Endothelial cell (in vitro differentiated cells): ENCODE results near the gene LAYN. TPM values are rescaled to one million over a fixed set of nuclear protein-coding genes. Genes with fewer than 3 reads are reported as not detected.

Source experiments
- DNase-seq: peaks from one replicate; pipeline ENCODE4 v3.0.0; 2021; ENCODE audit warnings: low spot score
- H3K27ac Mint-ChIP-seq: one replicate; pipeline ENCODE4 v1.8.0; 2021; ENCODE audit warnings: mixed read lengths, inconsistent platforms; ENCODE audit not compliant: unreplicated experiment
- H3K27me3 Mint-ChIP-seq: one replicate; pipeline ENCODE4 v1.8.0; 2021; ENCODE audit warnings: mild to moderate bottlenecking, moderate library complexity, mixed read lengths, inconsistent platforms; ENCODE audit not compliant: unreplicated experiment
- H3K36me3 Mint-ChIP-seq: one replicate; pipeline ENCODE4 v1.8.0; 2021; ENCODE audit warnings: mild to moderate bottlenecking, low read depth, mixed read lengths, inconsistent platforms; ENCODE audit not compliant: unreplicated experiment
- H3K4me1 Mint-ChIP-seq: one replicate; pipeline ENCODE4 v1.8.0; 2021; ENCODE audit warnings: mild to moderate bottlenecking, mixed read lengths, inconsistent platforms; ENCODE audit not compliant: unreplicated experiment
- H3K4me3 Mint-ChIP-seq: one replicate; pipeline ENCODE4 v1.8.0; 2021; ENCODE audit warnings: mild to moderate bottlenecking, mixed read lengths, inconsistent platforms; ENCODE audit not compliant: unreplicated experiment
- H3K9me3 Mint-ChIP-seq: one replicate; pipeline ENCODE4 v1.8.0; 2021; ENCODE audit warnings: mixed read lengths, inconsistent platforms; ENCODE audit not compliant: unreplicated experiment
- CTCF ChIP-seq: fragments of 200-600 bp; sonication (generic); IDR thresholded peaks from one replicate; pipeline ENCODE4 v1.5.0; 2021; ENCODE audit warnings: antibody characterized with exemption; ENCODE audit not compliant: unreplicated experiment
- total RNA-seq: library from RNA; stranded (reverse); fragmentation: NEBNext Ultra II Directional; extraction: Animal tissue kit (Norgen Biotek cat#: 25700); gene quantifications from one replicate; pipeline ENCODE4 v1.2.1, GENCODE V29; 2021; ENCODE audit not compliant: unreplicated experiment

LAYN gene
- total RNA-seq, 1 donor from 2014 or later: 26.2 TPM

DNA sequence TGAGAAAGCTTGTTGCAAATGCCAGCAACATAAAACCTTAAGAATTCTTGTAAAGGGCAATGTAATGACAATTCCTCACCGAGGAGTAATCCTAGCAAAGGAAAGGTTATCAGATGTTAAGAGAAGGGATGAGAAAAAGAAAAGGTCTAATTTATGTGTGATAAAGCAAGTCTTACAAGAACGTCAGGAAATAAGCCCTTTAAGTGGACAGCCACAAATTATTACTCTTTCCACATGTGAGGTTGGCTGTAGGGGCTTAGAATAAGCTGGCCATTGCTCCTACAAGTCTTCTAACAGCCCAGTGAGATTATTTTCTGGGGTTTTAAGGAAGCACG lies 9.3 kb downstream of the LAYN start:
- Mint-ChIP-seq H3K9me3 (no peaks in the 10 kb centered on the region), H3K27ac (no peak overlapping the region), H3K27me3 (peaks cover 1% of the 10 kb centered on the region), H3K4me3 (no peak overlapping the region), H3K4me1 (peaks cover 2% of the 10 kb centered on the region), H3K36me3 (peaks cover 56% of the 10 kb centered on the region)
- TF ChIP-seq CTCF: no peak
- DNase-seq: no peak

DNA sequence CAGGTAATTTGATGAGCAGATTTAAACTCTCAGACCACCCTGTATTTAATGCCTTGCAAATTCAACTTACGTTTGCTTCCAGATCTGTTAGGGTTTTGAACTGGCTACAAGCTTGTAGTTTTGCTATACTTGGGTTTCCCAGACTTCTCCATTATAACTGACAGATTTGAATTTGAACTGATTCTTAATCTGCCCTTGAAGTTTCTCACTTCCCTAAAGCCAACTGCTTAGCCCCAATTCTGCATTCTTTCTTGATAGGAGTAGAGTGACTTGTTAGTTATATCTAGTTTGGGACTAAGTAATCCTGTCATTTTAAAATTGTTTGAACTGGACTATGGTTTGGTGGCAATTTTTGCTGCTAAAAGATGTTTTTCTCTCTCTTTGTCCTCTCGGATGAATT lies 9.7 kb downstream of the LAYN start:
- Mint-ChIP-seq H3K9me3 (no peaks in the 10 kb centered on the region), H3K27ac (no peak overlapping the region), H3K27me3 (peaks cover 1% of the 10 kb centered on the region), H3K36me3 (peaks cover 58% of the 10 kb centered on the region), H3K4me3 (no peak overlapping the region), H3K4me1 (peaks cover 2% of the 10 kb centered on the region)
- DNase-seq: no peak
- no peak for TF ChIP-seq CTCF

DNA sequence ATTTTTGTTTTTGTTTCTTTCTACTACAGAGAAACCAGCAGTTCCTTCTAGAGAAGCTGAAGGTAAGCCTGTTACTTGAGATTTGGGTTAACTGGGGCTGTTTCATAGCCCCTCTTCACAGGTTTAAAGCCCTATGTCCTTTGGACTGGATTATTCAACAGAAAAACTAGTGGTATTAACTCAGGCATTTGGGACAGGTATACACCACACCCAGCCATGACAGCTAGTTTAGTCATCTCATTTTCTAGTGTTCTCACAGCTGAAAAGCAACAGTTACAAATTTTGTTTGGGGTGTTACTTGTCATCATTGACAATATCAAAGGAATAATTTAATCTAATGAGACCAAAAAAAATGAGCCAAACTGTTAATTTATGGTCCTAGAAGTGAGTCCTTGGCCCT lies 14.0 kb downstream of the LAYN start:
- Mint-ChIP-seq H3K4me3 (no peak overlapping the region), H3K4me1 (no peaks in the 10 kb centered on the region), H3K27me3 (peaks cover 1% of the 10 kb centered on the region), H3K27ac (no peak overlapping the region), H3K9me3 (no peaks in the 10 kb centered on the region), H3K36me3 (peaks cover 47% of the 10 kb centered on the region)
- no peak for TF ChIP-seq CTCF
- no peak for DNase-seq

- Mint-ChIP-seq H3K36me3 (peaks cover 46% of the 10 kb centered on the region), H3K4me3 (peak overlapping the region; percentile 23), H3K27ac (no peak overlapping the region), H3K4me1 (peaks cover 6% of the 10 kb centered on the region), H3K27me3 (peaks cover 1% of the 10 kb centered on the region), H3K9me3 (no peaks in the 10 kb centered on the region)
- TF ChIP-seq CTCF: no peak
- no peak for DNase-seq
Measured at GRCh38 chr11:111555255-111555654, 14.7 kb downstream of the LAYN start.

DNA sequence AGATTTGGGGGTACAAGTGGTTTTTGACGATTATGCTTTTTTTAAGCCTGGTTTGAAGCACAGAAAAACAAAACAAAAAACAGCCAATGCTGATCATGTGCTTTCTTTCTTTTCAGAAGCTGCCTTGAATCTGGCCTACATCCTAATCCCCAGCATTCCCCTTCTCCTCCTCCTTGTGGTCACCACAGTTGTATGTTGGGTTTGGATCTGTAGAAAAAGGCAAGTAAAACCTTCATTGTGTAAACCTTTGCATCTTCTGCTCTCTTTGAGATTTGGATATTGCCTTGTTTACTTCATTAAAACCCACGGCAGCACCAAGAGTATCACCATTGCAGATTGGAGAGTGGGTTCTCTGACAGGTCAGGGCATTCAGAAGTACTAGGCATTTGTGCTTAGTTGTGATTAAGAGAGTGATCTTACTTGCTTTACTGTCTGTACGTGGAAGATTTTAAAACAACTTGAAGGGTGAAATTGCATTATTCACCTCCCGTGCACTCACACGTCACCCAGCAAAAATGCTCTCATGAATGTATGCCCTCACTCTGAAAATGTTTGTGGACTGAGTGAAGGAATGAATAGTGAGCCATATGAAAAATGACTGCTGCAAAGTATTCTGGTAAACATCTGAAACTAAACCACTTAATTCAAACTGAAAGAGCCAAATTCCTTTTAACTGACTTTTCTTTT lies 17.0 kb downstream of the LAYN start:
- peaks cover 3% of the 10 kb centered on the region for H3K27me3 Mint-ChIP-seq
- DNase-seq: no peak
- no peaks in the 10 kb centered on the region for H3K9me3 Mint-ChIP-seq
- no peak overlapping the region for H3K27ac Mint-ChIP-seq
- peaks cover 49% of the 10 kb centered on the region for H3K36me3 Mint-ChIP-seq
- no peak overlapping the region for H3K4me3 Mint-ChIP-seq
- TF ChIP-seq CTCF: no peak
- peaks cover 7% of the 10 kb centered on the region for H3K4me1 Mint-ChIP-seq
